WI38 (cell line): ENCODE results near the gene ERICH2.

Source experiments
- H3K4me3 ChIP-seq: 2 replicates; pipeline ENCODE4 v1.5.1; 2011; ENCODE audit warnings: low read depth, mild to moderate bottlenecking, control low read depth, low read length
- CTCF ChIP-seq: IDR thresholded peaks from 2 replicates; pipeline ENCODE4 v1.5.1; 2012; ENCODE audit warnings: low read depth, mild to moderate bottlenecking, control low read depth, low read length

ERICH2 gene

GRCh38 chr2:170813611-170814532 is 43.7 kb downstream of the ERICH2 start:
- TF ChIP-seq CTCF: no peak
- H3K4me3 ChIP-seq: no peak overlapping the region

- no peak for TF ChIP-seq CTCF
- no peak overlapping the region for H3K4me3 ChIP-seq
These were observed 44.5 kb downstream of the ERICH2 start for GRCh38 chr2:170814533-170815230.

GRCh38 chr2:170815311-170815710 is 45.1 kb downstream of the ERICH2 start:
- TF ChIP-seq CTCF: no peak
- no peak overlapping the region for H3K4me3 ChIP-seq

- no peak overlapping the region for H3K4me3 ChIP-seq
- TF ChIP-seq CTCF: peak; percentile 57
These were observed 45.7 kb downstream of the ERICH2 start for GRCh38 chr2:170815746-170816503.

- no peak for TF ChIP-seq CTCF
- peak within 1 kb of the TSS; percentile 20; the same call in 1 of the 2 replicates for H3K4me3 ChIP-seq
These were observed 46.4 kb downstream of the ERICH2 start, which contains the start of gene GAD1 for GRCh38 chr2:170816504-170817092. GAD1 (plus strand) TSS chr2:170816887; CDS start chr2:170818592, 1,705 bp downstream.

GRCh38 chr2:170817093-170818035 is 47.2 kb downstream of the ERICH2 start:
- TF ChIP-seq CTCF: no peak
- peak overlapping the region; percentile 20; the same call in 1 of the 2 replicates for H3K4me3 ChIP-seq
